ENCODE data around the gene DCST1. TPM values are rescaled to one million over a fixed set of nuclear protein-coding genes. Genes with fewer than 3 reads are reported as not detected.

Gene DCST1
- total RNA-seq, 1 donor from 2014 or later = not detected

DNA sequence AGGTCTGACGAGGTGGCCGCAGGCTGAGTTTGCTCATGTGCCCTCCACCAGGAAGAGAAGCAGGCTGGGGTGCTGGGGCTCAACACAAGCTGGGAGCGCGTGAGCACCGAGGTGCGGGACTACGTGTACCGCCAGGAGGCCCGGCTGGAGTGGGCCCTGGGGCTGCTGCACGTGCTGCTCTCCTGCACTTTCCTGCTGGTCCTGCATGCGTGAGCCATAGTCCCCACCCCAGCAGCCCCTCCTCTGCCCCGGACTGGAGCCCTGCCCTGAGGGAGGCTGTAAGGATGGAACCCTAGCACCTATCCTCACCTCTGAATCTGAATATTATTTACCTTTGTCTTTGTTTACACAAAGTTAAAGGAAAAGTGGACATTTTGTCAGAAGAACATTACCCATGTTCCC is 9.7 kb downstream of the DCST1 start:
- Mint-ChIP-seq H3K27me3 (peaks cover 14% of the 10 kb centered on the region), H3K27ac (no peak overlapping the region), H3K9me3 (ENCODE audit: low read depth) (no peaks in the 10 kb centered on the region), H3K36me3 (ENCODE audit: insufficient read depth) (no peaks in the 10 kb centered on the region), H3K4me3 (ENCODE audit: low read depth) (no peak overlapping the region), H3K4me1 (ENCODE audit: low read depth) (peaks cover 10% of the 10 kb centered on the region)
- DNase-seq (ENCODE audit: low spot score, unreplicated experiment) = no peak
- TF ChIP-seq CTCF (IDR thresholded peaks at IDR 0.05; ENCODE audit: unreplicated experiment) = no peak

- no peak for TF ChIP-seq CTCF (IDR thresholded peaks at IDR 0.05; ENCODE audit: unreplicated experiment)
- Mint-ChIP-seq H3K36me3 (ENCODE audit: insufficient read depth) (no peaks in the 10 kb centered on the region), H3K9me3 (ENCODE audit: low read depth) (no peaks in the 10 kb centered on the region)
Observed at GRCh38 chr1:155043793-155044192, 10.2 kb downstream of the DCST1 start.

GRCh38 chr1:155044365-155044764 is 10.7 kb downstream of the DCST1 start:
- H3K27me3 Mint-ChIP-seq = peaks cover 11% of the 10 kb centered on the region
- TF ChIP-seq CTCF (IDR thresholded peaks at IDR 0.05; ENCODE audit: unreplicated experiment) = no peak
- no peaks in the 10 kb centered on the region for H3K9me3 Mint-ChIP-seq (ENCODE audit: low read depth)
- H3K27ac Mint-ChIP-seq = peak overlapping the region; percentile 73
- DNase-seq (ENCODE audit: low spot score, unreplicated experiment) = no peak
- H3K4me1 Mint-ChIP-seq (ENCODE audit: low read depth) = peaks cover 7% of the 10 kb centered on the region
- no peaks in the 10 kb centered on the region for H3K36me3 Mint-ChIP-seq (ENCODE audit: insufficient read depth)
- H3K4me3 Mint-ChIP-seq (ENCODE audit: low read depth) = no peak overlapping the region

More at GRCh38 chr1:155043793-155044192, 10.2 kb downstream of the DCST1 start:
- peaks cover 7% of the 10 kb centered on the region for H3K4me1 Mint-ChIP-seq (ENCODE audit: low read depth)
- no peak overlapping the region for H3K4me3 Mint-ChIP-seq (ENCODE audit: low read depth)
- H3K27me3 Mint-ChIP-seq = peaks cover 10% of the 10 kb centered on the region
- H3K27ac Mint-ChIP-seq = no peak overlapping the region
- no peak for DNase-seq (ENCODE audit: low spot score, unreplicated experiment)

- peak overlapping the region; percentile 73 for H3K27ac Mint-ChIP-seq
- H3K4me1 Mint-ChIP-seq (ENCODE audit: low read depth) = peaks cover 12% of the 10 kb centered on the region
- peaks cover 16% of the 10 kb centered on the region for H3K27me3 Mint-ChIP-seq
- no peak overlapping the region for H3K4me3 Mint-ChIP-seq (ENCODE audit: low read depth)
- H3K36me3 Mint-ChIP-seq (ENCODE audit: insufficient read depth) = no peaks in the 10 kb centered on the region
- H3K9me3 Mint-ChIP-seq (ENCODE audit: low read depth) = no peaks in the 10 kb centered on the region
- TF ChIP-seq CTCF (IDR thresholded peaks at IDR 0.05; ENCODE audit: unreplicated experiment) = peak; percentile 71
- DNase-seq (ENCODE audit: low spot score, unreplicated experiment) = peak; percentile 52
Observed at GRCh38 chr1:155044812-155045657, 11.4 kb downstream of the DCST1 start.

GRCh38 chr1:155048449-155049334 is 15.1 kb downstream of the DCST1 start:
- H3K27me3 Mint-ChIP-seq = peaks cover 21% of the 10 kb centered on the region
- no peaks in the 10 kb centered on the region for H3K36me3 Mint-ChIP-seq (ENCODE audit: insufficient read depth)
- no peaks in the 10 kb centered on the region for H3K9me3 Mint-ChIP-seq (ENCODE audit: low read depth)
- no peak overlapping the region for H3K4me3 Mint-ChIP-seq (ENCODE audit: low read depth)
- peaks cover 17% of the 10 kb centered on the region for H3K4me1 Mint-ChIP-seq (ENCODE audit: low read depth)
- DNase-seq (ENCODE audit: low spot score, unreplicated experiment) = no peak
- H3K27ac Mint-ChIP-seq = no peak overlapping the region
- TF ChIP-seq CTCF (IDR thresholded peaks at IDR 0.05; ENCODE audit: unreplicated experiment) = no peak
